ENCODE data around the gene ATP12A. TPM values are rescaled to one million over a fixed set of nuclear protein-coding genes. Genes with fewer than 3 reads are reported as not detected.

Gene ATP12A
- total and polyA plus RNA-seq, 9 donors: 0.05 TPM; not detected in 8

- no peak for TF ChIP-seq POLR2A (IDR thresholded peaks at IDR 0.05)
- no peak for TF ChIP-seq CTCF (IDR thresholded peaks at IDR 0.05)
- TF ChIP-seq EP300 (IDR thresholded peaks at IDR 0.05): no peak
- H3K27ac ChIP-seq: no peak overlapping the region
- H3K4me1 ChIP-seq (ENCODE audit: insufficient read depth): no peaks in the 10 kb centered on the region
- no peak overlapping the region for H3K4me3 ChIP-seq
- no peak for DNase-seq
- no peaks in the 10 kb centered on the region for H3K36me3 ChIP-seq
- no peaks in the 10 kb centered on the region for H3K9me3 ChIP-seq
- 26 to 33% (median 27%) methylated on average over 4 of the region's 4 CpGs for WGBS, 3 donors
- no peaks in the 10 kb centered on the region for H3K27me3 ChIP-seq
- intact Hi-C loops (cut with DNase I): no loop called here
Observed at GRCh38 chr13:24660023-24660741, 20.0 kb upstream of the ATP12A start.

- Histone ChIP-seq H3K27ac (no peak overlapping the region), H3K4me3 (no peak overlapping the region), H3K36me3 (no peaks in the 10 kb centered on the region), H3K4me1 (ENCODE audit: insufficient read depth) (no peaks in the 10 kb centered on the region), H3K27me3 (no peaks in the 10 kb centered on the region), H3K9me3 (no peaks in the 10 kb centered on the region)
- 73 to 83% (median 76%) methylated on average over 5 of the region's 5 CpGs for WGBS, 3 donors
- intact Hi-C loops (cut with DNase I): no loop called here
- TF ChIP-seq POLR2A (IDR thresholded peaks at IDR 0.05) (no peak), CTCF (IDR thresholded peaks at IDR 0.05) (no peak), EP300 (IDR thresholded peaks at IDR 0.05) (no peak)
- no peak for DNase-seq
Observed at GRCh38 chr13:24661713-24662112, 18.5 kb upstream of the ATP12A start.

GRCh38 chr13:24662195-24663088 is 17.8 kb upstream of the ATP12A start:
- H3K9me3 ChIP-seq: no peaks in the 10 kb centered on the region

GRCh38 chr13:24663089-24663395 is 17.2 kb upstream of the ATP12A start:
- intact Hi-C loops (cut with DNase I): no loop called here

More at GRCh38 chr13:24662195-24663088, 17.8 kb upstream of the ATP12A start:
- intact Hi-C loops (cut with DNase I): no loop called here
- no peaks in the 10 kb centered on the region for H3K36me3 ChIP-seq
- no peak for DNase-seq
- no peak overlapping the region for H3K4me3 ChIP-seq
- no peak overlapping the region for H3K27ac ChIP-seq
- no peaks in the 10 kb centered on the region for H3K27me3 ChIP-seq
- H3K4me1 ChIP-seq (ENCODE audit: insufficient read depth): no peaks in the 10 kb centered on the region
- 76 to 82% (median 80%) methylated on average over 2 of the region's 2 CpGs for WGBS, 3 donors
- TF ChIP-seq POLR2A (IDR thresholded peaks at IDR 0.05): no peak
- no peak for TF ChIP-seq EP300 (IDR thresholded peaks at IDR 0.05)
- TF ChIP-seq CTCF (IDR thresholded peaks at IDR 0.05): no peak

More at GRCh38 chr13:24663089-24663395, 17.2 kb upstream of the ATP12A start:
- Histone ChIP-seq H3K4me3 (no peak overlapping the region), H3K27ac (no peak overlapping the region), H3K4me1 (ENCODE audit: insufficient read depth) (no peaks in the 10 kb centered on the region), H3K9me3 (no peaks in the 10 kb centered on the region), H3K36me3 (no peaks in the 10 kb centered on the region), H3K27me3 (no peaks in the 10 kb centered on the region)
- TF ChIP-seq POLR2A (IDR thresholded peaks at IDR 0.05): no peak
- no peak for TF ChIP-seq CTCF (IDR thresholded peaks at IDR 0.05)
- TF ChIP-seq EP300 (IDR thresholded peaks at IDR 0.05): no peak
- 79 to 88% (median 85%) methylated on average over 4 of the region's 4 CpGs for WGBS, 3 donors
- no peak for DNase-seq

Data from ovary (tissue), 9 donors.